ENCODE results near the gene PARP15.
"Not testable (repeated sequence)": the region's sequence is repeated elsewhere in the genome, so short reads cannot be mapped to it uniquely, and the experiment has no call there.

Gene PARP15

DNA sequence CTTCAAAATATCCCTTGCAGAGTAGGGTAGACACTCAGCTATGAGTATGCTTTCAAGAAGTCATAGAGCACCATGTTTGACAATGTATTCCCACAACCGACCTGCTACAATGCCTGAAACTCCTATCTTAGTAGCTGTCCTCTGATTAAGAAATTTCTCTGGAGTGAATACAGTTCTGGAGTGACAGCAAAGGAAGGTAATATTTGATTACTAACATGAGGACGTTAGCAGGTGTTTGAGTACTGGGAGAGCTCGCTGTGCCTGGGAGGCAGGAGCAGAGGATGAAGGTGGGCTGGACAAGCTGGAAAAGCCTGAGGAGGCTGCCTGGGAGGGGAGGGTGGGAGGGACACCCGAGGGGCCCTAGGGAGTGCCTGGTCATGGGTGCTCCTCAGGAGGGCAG lies 42.9 kb downstream of the PARP15 start:
- no peak for DNase-seq

DNA sequence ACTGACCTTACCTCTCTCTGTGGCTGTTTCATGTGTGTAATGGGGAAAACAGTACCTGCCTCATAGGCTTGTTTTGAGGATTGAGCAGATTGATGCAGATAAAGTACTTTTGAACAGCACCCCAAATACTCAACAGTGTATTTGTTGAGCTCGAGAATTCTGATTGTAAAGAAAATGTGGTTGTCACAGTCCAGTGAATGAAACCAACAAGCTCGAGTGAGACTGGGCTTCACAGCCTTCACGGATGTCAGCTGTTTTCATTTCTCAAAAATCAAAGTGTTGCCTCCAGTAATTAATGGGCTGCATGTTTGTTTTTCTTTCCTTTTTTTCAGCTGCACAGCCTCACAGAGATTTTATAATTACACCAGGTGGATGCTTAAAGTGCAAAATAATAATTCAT lies 43.7 kb downstream of the PARP15 start:
- DNase-seq, result no peak

DNA sequence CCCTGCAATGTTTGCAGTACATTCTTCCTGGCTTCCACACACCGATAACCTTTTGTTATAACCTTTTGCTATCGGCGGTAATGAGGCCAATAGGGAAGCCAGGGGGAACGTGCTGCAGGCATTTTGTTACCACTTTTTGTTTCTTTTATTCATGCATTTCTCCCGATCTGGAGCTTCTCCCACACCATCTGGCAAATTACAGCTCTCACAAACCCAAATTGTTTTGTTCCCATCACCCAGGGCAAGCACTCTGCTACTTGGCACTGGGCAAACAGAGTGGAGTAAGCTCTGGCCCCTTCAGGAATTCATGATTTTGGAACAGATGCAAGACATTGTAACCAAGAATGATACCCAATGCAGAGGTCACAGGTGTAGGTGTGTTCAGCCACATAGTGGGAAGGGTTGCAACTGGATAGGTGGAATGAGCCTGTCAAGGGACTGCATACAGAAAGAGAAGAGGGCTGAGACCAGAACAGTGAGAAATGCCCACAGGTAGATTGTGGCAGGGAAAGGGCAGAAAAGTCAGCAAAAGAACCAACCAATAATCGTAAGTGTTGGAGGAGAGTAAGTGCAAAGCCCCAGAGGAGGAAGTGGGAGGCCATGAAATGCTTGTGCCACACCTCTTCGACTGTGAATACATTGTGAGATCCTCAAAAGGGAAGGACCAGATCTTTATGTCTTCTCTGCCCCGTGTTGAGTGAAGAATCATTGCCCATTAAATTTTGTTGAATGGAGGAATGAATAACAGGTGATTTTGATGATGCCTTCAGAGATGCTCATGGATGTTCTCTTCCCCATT lies 45.8 kb downstream of the PARP15 start:
- DNase-seq, result no peak

DNA sequence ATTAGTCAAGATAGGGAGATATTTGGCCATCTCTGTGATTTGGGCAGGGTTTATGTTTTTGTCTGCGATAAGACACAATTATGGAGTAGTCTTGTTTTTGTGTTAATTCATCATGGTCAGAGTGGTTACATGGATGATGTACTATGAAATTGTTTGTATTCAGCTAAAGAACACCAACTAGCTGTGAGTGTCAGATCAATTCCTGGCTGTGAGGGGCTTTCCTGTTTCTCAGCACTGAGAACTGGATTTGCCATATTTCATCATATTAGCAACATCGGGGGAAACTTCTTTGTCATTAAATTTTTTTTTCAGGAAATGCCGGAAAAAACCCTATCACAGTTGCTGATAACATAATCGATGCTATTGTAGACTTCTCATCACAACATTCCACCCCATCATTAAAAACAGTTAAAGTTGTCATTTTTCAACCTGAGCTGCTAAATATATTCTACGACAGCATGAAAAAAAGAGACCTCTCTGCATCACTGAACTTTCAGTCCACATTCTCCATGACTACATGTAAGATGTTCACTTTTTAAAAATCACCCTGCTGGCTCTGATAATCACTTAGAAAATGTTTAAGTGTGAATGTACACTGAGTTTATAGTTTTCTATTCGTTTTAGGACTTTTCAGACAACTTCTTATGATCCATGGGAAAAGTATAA lies 49.2 kb downstream of the PARP15 start:
- no peak for DNase-seq

DNA sequence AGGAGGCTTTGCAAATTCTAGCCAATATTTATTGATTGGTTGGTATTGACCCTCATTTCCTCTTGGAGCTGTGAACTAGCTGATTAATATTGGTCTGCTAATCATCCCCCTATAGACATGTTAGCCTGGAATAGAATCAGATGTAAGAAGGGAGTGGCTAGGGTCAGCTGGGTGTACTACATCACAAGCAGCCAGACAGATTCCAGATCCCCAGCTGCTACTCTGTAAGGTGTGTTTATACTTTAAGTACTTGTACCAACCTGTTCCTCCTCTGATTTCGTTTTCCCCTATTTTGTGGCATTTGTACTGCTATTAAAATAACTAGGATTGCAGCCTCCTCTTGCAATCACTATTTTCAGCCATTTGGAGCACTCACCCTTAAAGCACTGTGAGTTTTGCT lies 49.9 kb downstream of the PARP15 start:
- no peak for DNase-seq

DNA sequence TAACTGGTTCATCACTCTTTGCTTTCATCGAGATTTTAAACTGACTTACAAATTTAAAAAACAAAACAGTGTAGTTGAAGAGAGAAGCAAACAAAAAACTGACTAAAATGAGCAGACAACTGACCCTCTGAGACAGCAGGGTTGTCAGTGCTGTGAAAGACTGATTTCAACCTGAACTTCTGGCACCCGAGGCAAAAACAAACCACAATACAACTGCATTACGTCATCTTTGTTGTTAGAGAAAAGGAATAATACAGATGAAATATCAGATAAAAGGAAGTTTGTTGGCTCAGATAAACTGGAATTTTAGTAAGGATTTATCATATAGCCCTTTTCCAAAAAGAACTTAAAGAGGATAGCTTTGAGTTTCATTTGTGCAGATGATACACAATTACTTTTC lies 51.1 kb downstream of the PARP15 start:
- DNase-seq, result peak; percentile 26

DNA sequence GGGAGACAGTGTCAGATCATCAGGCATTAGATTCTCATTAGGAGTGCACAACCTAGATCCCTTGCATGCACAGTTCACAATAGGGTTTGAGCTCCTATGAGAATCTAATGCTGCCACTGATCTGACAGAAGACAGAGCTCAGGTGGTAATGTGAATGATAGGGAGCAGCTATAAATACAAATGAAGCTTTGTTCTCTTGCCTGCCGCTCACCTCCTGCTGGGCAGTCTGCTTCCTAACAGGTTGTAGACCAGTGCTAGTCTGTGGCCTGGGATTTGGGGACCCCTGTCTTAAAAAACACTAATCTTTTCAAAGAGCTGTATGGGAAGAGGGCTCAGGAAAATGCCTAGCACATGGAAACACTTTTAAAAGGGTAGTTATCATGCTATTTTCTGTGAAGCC lies 52.3 kb downstream of the PARP15 start:
- DNase-seq, result no peak

DNA sequence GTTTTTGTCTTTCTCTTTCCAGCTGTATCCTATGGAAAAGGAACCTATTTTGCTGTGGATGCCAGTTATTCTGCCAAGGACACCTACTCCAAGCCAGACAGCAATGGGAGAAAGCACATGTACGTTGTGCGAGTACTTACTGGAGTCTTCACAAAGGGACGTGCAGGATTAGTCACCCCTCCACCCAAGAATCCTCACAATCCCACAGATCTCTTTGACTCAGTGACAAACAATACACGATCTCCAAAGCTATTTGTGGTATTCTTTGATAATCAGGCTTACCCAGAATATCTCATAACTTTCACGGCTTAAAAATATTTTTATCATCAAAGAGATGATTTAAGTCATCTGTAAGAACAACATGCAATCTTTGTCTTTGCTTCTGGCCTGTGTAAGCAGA lies 58.3 kb downstream of the PARP15 start:
- peak; percentile 66 for DNase-seq

DNA sequence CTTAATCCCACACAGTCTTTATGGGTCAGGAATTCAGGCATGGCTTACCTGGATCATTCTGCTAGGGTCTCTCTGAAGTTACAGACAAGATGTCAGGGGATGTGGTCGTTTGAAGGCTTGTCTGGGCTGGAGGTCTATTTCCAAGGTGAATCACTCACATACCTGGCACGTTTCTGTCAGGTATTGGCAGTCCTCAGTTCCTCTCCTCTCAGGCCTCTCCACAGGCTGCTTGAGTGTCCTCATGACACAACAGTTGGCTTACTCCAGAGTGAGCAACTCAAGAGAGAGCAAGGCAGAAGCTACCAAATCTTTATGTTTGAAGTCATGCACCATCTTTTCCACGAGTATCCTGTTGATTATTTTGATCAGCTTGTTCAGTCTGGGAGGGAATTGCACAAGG lies 59.2 kb downstream of the PARP15 start:
- no peak for DNase-seq

DNA sequence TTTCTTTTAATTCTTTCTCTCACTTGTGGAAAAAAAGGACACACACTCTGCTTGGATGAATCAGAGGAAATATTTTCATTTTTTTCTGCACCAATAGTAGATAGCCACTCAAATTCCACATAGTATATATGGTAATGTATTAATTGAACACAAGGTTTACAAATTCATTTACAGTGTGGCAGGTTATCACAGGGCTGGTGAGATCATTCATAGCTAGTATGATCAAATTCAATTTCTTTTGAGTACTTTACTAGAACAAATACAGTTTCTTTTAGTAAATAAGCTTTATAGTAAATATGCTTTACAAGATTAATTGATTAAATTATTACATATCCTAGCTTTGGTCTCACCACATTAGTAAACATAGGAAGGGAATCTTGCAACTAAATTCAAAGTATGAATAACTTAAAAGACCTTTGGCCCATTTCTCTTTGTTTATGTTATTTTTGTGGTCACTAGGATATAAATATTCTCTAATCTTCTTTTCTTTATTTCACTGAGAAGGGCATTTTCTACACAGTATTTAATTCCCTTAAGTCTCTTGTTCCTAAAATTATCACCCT lies 63.1 kb downstream of the PARP15 start:
- no peak for DNase-seq

DNA sequence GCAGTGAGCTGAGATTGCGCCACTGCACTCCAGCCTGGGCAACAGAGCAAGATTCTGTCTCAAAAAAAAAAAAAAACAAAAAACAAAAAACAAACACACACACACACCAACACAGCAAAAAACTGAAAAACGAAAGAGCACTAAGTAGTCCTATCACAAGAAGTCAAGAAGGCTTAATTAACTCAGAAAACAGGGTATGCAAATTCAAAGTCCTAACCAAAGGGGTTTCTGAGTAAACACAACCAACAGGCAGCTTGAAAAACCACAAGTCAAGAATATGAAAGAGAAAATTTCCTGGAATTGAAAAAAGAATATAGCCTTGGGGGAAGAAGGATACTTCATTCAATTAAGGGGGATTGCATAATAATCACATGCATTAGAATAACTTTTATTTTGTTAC lies 65.5 kb downstream of the PARP15 start:
- DNase-seq, result no peak

DNA sequence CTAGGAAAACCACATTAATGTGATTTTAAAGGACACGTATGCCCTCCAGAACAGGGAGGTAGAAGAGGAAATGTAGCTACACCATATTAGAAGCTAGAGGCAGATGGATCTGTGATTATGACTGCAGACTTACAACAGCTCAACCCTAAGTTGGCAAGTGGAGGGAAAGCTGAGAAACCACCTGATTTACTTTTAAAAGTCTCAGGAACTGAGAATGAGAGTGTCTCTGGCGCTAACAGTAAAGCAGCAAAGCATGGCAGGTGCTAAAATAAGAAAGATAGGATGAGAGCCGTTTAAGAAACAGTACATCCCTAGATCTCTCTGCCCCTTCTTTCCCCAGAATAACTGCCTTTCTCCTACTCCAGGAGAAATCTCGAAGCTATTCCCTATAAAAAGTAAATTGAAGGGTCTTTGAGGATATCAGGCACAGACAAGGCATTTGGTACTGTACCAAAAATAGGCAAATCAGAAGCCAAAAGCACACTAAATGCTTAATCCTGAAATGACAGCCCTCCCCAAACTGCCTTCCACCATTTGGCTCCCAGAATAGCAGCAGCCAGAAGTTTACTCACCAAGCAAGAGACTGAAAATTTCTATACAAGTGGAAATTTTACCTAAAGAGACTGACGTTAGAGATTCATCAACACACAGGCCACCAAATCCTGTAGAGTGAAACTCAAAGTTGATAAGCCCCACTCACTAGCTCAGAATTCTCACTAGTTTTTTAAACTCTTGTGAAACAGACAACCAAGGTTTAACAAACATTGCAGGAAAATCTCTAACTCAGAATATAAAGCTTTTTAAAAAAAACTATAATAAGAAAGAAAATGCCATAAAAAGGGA lies 68.9 kb downstream of the PARP15 start:
- no peak for DNase-seq

DNA sequence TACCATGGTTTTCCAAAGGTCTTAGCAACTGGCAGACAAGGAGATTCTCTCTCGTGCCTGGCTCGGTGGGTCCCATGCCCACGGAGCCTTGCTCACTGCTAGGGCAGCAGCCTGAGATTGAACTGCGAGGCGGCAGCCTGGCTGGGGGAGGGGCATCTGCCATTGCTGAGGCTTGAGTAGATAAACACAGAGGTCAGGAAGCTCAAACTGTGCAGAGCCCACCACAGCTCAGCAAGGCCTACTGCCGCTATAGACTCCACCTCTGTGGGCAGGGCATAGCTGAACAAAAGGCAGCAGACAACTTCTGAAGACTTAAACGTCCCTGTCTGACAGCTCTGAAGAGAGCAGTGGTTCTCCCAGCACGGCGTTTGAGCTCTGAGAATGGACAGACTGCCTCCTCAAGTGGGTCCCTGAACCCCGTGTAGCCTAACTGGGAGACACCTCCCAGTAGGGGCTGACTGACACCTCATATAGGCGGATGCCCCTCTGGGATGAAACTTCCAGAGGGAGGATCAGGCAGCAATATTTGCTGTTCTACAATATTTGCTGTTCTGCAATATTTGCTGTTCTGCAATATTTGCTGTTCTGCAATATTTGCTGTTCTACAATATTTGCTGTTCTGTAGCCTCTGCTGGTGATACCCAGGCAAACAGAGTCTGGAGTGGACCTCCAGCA lies 73.9 kb downstream of the PARP15 start:
- DNase-seq, result not testable (repeated sequence)

DNA sequence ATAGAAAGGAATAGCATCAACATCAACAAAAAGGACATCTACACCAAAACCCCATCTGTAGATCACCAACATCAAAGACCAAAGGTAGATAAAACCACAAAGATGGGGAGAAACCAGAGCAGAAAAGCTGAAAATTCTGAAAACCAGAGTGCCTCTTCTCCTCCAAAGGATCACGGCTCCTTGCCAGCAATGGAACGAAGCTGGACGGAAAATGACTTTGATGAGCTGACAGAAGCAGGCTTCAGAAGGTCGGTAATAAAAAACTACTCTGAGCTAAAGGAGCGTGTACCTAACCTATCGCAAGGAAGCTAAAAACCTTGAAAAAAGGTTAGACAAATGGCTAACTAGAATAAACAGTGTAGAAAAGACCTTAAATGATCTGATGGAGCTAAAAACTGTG lies 74.5 kb downstream of the PARP15 start:
- DNase-seq, result not testable (repeated sequence)

DNA sequence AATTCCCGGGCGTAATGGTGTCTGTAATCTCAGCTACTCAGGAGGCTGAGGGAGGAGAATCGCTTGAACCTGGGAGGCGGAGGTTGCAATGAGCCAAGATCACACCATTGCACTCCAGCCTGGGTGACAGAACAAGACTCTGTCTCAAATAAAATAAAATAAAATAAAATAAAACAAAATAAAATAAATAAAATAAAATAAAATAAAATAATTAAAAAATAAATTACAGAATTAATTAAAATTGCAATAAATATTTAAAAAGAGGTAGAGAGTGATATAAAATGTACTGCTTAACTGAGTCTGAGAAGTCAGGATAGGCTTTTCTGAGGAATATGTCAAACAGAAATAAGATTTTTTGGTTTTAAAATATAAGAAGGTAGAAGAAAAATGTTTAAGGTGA lies 80.9 kb downstream of the PARP15 start:
- not testable (repeated sequence) for DNase-seq

DNA sequence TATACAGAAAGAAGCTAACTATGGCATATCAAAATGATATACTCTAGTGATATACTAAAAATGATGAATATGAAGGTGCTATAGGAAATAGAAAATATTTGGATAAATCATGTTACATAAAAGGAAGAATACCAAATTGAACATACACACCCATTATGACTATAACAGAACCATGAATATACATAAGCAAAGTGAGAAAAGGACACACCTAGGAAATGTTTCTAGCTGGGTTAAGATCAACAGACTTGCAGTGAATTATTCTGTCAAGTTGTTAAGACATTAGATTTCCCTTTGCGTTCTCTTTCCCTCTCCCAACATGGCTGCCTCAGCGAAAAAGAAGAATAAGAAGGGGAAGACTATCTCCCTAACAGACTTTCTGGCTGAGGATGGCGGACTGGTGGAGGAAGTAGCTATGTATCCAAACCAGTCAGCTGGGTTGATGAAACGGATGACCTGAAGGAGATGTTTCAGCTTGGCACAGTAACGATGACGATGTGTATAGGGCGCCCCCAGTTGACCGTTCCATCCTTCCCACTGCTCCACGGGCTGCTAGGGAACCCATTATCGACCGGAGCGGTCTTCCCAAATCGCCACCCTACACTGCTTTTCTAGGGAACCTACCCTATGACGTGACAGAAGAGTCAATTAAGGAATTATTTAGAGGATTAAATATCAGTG lies 83.0 kb downstream of the PARP15 start:
- no peak for DNase-seq

DNA sequence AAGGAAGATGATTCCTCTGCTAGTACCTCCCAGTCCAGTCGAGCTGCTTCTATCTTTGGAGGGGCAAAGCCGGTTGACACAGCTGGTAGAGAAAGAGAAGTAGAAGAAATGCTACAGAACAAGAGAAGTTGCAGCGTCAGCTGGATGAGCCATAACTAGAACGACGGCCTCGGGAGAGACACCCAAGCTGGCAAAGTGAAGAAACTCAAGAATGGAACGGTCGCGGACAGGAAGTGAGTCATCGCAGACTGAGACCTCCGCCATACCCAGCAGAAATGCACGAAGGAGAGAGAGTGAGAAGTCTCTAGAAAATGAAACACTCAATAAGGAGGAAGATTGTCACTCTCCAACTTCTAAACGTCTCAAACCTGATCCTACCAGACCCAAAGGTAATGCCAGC lies 84.2 kb downstream of the PARP15 start:
- DNase-seq, result no peak

DNA sequence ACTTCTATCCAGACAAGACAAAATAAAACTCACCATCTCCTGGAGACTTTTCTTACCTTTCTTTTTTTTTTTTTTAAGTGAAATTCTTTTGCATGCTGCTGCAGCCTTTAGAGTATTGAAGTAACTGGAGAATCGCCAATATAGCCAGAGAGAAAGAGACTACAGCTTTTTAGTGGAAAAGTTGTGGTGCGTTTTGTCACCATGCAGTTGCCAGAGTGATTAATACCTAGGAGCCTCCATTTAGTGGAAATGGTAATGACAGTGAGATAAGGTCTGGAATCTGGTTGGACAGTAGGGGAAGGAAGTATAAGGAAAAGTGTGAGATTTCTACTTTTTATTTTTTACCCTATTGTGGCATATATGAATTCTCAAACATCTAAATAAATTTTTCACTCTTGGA lies 85.1 kb downstream of the PARP15 start:
- DNase-seq, result no peak

DNA sequence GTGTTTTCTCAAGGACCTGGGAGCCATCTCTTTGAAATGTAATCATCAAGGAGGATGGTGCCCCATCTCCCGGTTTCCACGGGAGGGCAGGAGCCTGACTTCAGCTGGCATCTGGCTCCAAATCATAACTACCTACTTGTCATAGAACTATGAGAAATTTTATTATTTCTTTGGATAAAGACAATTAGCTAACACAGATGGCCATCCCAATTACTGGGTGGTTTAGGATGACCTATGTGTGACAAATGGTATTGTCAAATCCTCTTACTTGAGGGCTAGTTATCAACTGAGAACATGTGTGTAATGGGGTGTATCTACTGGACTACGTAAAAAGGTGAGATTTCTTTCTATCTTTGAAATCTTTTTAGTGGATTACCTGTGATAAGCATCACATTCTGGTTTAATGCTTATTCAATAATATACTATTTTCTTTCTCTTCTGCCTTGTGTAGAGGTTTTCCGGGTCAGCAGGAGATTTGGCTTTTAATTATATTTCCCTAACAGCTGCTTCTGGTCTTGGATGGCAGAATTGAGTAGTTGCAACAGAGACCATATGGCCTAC lies 87.9 kb downstream of the PARP15 start:
- DNase-seq, result no peak

DNA sequence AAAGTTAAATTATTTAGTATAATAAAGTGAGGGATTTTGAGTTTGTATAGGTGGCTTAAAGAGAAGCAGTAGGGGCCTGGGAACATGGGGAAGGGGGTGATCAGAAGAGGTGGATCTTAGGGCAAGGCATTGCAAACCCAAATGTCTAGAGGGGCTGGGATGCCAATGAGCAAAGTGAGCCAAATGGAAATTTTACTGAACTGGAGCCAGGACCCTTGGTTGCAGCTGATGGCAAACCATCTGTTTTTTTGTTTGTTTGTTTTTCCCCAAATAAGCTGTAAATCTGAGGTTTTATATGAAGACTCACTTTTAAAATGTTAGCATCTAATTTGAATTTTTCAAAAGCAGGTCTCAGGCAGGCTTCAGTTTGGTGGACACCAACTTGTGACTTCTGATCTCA lies 88.4 kb downstream of the PARP15 start:
- no peak for DNase-seq

DNA sequence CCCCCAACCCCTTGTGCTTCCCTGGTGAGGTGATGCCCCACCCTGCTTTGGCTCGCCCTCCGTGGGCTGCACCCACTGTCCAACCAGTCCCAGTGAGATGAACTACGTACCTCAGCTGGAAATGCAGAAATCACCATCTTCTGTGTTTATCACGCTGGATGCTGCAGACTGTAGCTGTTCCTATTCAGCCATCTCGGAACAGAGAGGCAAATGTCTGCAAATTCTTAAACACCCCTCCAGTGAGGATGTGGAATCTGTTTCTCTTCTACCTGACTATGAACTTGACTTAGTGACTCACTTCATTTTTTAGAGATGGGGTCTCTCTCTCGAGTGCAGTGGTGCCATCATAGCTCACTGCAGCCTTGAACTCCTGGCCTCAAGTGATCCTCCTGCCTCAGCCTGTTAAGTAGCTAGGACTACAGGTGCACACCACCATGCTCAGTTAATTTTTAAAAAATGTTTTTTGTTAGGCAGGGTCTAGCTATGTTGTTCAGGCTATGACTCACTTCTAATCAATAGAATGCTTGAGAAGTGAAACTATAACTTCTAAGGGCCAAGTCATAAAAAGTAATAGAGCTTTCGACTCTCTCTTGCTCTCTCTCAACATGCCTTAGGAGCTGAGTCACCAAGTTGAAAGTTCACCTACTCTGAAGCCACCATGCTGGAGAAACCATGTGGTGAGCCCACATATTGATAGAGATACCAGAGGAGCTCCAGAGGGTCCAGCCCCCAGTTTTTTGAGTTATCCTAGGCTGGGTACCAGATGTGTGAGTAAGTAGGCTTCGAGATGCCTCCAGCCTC lies 91.7 kb downstream of the PARP15 start:
- DNase-seq, result peak; percentile 89

Data from EL (cell line).